ENCODE measurements around the gene CTXND2.
"Not testable (repeated sequence)": the region's sequence is repeated elsewhere in the genome, so short reads cannot be mapped to it uniquely, and the experiment has no call there.

Gene CTXND2

GRCh38 chr1:150905301-150905700 lies 18.4 kb downstream of the CTXND2 start:
- Mint-ChIP-seq H3K9me3 (peaks cover 3 to 5% of the 10 kb centered on the region in 2 donors), H3K36me3 (peaks cover 0 to 3% of the 10 kb centered on the region in 2 donors), H3K27me3 (no peaks in the 10 kb centered on the region), H3K4me3 (no peak overlapping the region), H3K4me1 (peaks cover 8 to 16% of the 10 kb centered on the region in 2 donors), H3K27ac (no peak overlapping the region)
- no peak for ATAC-seq (replicated peaks)
- DNase-seq: no peak

GRCh38 chr1:150906329-150906728 lies 19.4 kb downstream of the CTXND2 start:
- ATAC-seq (replicated peaks): no peak
- Mint-ChIP-seq H3K27ac (no peak overlapping the region), H3K9me3 (peaks cover 3 to 5% of the 10 kb centered on the region in 2 donors), H3K36me3 (peaks cover 0 to 3% of the 10 kb centered on the region in 2 donors), H3K4me3 (no peak overlapping the region), H3K27me3 (no peaks in the 10 kb centered on the region), H3K4me1 (peaks cover 8 to 16% of the 10 kb centered on the region in 2 donors)
- DNase-seq: no peak

GRCh38 chr1:150906813-150907212 lies 19.9 kb downstream of the CTXND2 start:
- peaks cover 3 to 5% of the 10 kb centered on the region in 2 donors for H3K9me3 Mint-ChIP-seq
- H3K27ac Mint-ChIP-seq: no peak overlapping the region
- no peak overlapping the region for H3K4me3 Mint-ChIP-seq
- ATAC-seq (replicated peaks) (no peak), DNase-seq (no peak)
- no peaks in the 10 kb centered on the region for H3K27me3 Mint-ChIP-seq
- peaks cover 0 to 3% of the 10 kb centered on the region in 2 donors for H3K36me3 Mint-ChIP-seq
- peaks cover 8 to 16% of the 10 kb centered on the region in 2 donors for H3K4me1 Mint-ChIP-seq

GRCh38 chr1:150909585-150910180 lies 22.7 kb downstream of the CTXND2 start:
- ATAC-seq (replicated peaks) (peak; percentile 34 to 39), DNase-seq (no peak)
- Mint-ChIP-seq H3K36me3 (peaks cover 0 to 3% of the 10 kb centered on the region in 2 donors), H3K9me3 (peaks cover 3 to 5% of the 10 kb centered on the region in 2 donors), H3K4me3 (no peak overlapping the region), H3K27ac (no peak overlapping the region), H3K27me3 (no peaks in the 10 kb centered on the region), H3K4me1 (peaks cover 8 to 16% of the 10 kb centered on the region in 2 donors)

- no peak overlapping the region for H3K4me3 Mint-ChIP-seq
- H3K36me3 Mint-ChIP-seq: peaks cover 0 to 3% of the 10 kb centered on the region in 2 donors
- H3K4me1 Mint-ChIP-seq: peaks cover 4 to 6% of the 10 kb centered on the region in 2 donors
- no peaks in the 10 kb centered on the region for H3K27me3 Mint-ChIP-seq
- H3K9me3 Mint-ChIP-seq: peaks cover 3 to 5% of the 10 kb centered on the region in 2 donors
- H3K27ac Mint-ChIP-seq: no peak overlapping the region
- DNase-seq (no peak), ATAC-seq (replicated peaks) (no peak)
These were observed 25.7 kb downstream of the CTXND2 start for GRCh38 chr1:150912623-150913022.

GRCh38 chr1:150917387-150917786 lies 30.5 kb downstream of the CTXND2 start:
- no peaks in the 10 kb centered on the region for H3K36me3 Mint-ChIP-seq
- DNase-seq (no peak), ATAC-seq (replicated peaks) (no peak)
- H3K27me3 Mint-ChIP-seq: no peaks in the 10 kb centered on the region
- no peak overlapping the region for H3K4me3 Mint-ChIP-seq
- H3K27ac Mint-ChIP-seq: no peak overlapping the region
- H3K4me1 Mint-ChIP-seq: peaks cover 5% of the 10 kb centered on the region in 2 donors
- H3K9me3 Mint-ChIP-seq: no peaks in the 10 kb centered on the region

GRCh38 chr1:150922519-150922975 lies 35.6 kb downstream of the CTXND2 start:
- peak overlapping the region; percentile 47 for H3K27ac Mint-ChIP-seq
- DNase-seq (peak; percentile 79), ATAC-seq (replicated peaks) (peak; percentile 82 to 88)
- H3K9me3 Mint-ChIP-seq: no peaks in the 10 kb centered on the region
- H3K36me3 Mint-ChIP-seq: peaks cover 3 to 7% of the 10 kb centered on the region in 2 donors
- peaks cover 12 to 23% of the 10 kb centered on the region in 2 donors for H3K4me1 Mint-ChIP-seq
- H3K4me3 Mint-ChIP-seq: no peak overlapping the region
- no peaks in the 10 kb centered on the region for H3K27me3 Mint-ChIP-seq

- DNase-seq: no peak
- no peaks in the 10 kb centered on the region for H3K9me3 Mint-ChIP-seq
- H3K4me1 Mint-ChIP-seq: peaks cover 16 to 26% of the 10 kb centered on the region in 2 donors
- H3K27me3 Mint-ChIP-seq: no peaks in the 10 kb centered on the region
- H3K27ac Mint-ChIP-seq: peak overlapping the region; percentile 99
- peaks cover 11 to 29% of the 10 kb centered on the region in 2 donors for H3K36me3 Mint-ChIP-seq
- no peak for ATAC-seq (replicated peaks)
- peak overlapping the region; percentile 91 to 96 for H3K4me3 Mint-ChIP-seq
These were observed 38.1 kb downstream of the CTXND2 start for GRCh38 chr1:150925080-150925479.

- Mint-ChIP-seq H3K36me3 (peaks cover 19 to 37% of the 10 kb centered on the region in 2 donors), H3K27me3 (no peaks in the 10 kb centered on the region), H3K9me3 (no peaks in the 10 kb centered on the region), H3K4me1 (peaks cover 16 to 26% of the 10 kb centered on the region in 2 donors), H3K4me3 (peak within 1 kb of the TSS; percentile 91 to 96), H3K27ac (peak within 1 kb of the TSS; percentile 99)
- ATAC-seq (replicated peaks): peak; percentile 89 to 93
- DNase-seq: peak; percentile 96
These were observed 39.3 kb downstream of the CTXND2 start, which contains the start of gene SETDB1 for GRCh38 chr1:150926097-150926741. Gene SETDB1, plus strand, starts transcription at chr1:150926363. Its CDS starts 1,352 bp downstream, at chr1:150927715.

- ATAC-seq (replicated peaks): no peak
- no peak for DNase-seq
- Mint-ChIP-seq H3K36me3 (peaks cover 28 to 51% of the 10 kb centered on the region in 2 donors), H3K27me3 (no peaks in the 10 kb centered on the region), H3K9me3 (no peaks in the 10 kb centered on the region), H3K27ac (no peak overlapping the region), H3K4me1 (peaks cover 10 to 19% of the 10 kb centered on the region in 2 donors), H3K4me3 (peak overlapping the region; percentile 91 to 96)
These were observed 40.7 kb downstream of the CTXND2 start for GRCh38 chr1:150927624-150928023.

- no peak for DNase-seq
- Mint-ChIP-seq H3K4me3 (no peak overlapping the region), H3K4me1 (peaks cover 11 to 13% of the 10 kb centered on the region in 2 donors), H3K27me3 (no peaks in the 10 kb centered on the region), H3K27ac (no peak overlapping the region), H3K36me3 (peaks cover 33 to 56% of the 10 kb centered on the region in 2 donors), H3K9me3 (no peaks in the 10 kb centered on the region)
- ATAC-seq (replicated peaks): no peak
These were observed 41.4 kb downstream of the CTXND2 start for GRCh38 chr1:150928286-150928685.

- not testable (repeated sequence) for H3K27ac Mint-ChIP-seq; DNase-seq; H3K9me3 Mint-ChIP-seq; H3K4me3 Mint-ChIP-seq; H3K27me3 Mint-ChIP-seq; ATAC-seq (replicated peaks)
- peaks cover 33 to 56% of the 10 kb centered on the region in 2 donors for H3K36me3 Mint-ChIP-seq
- peaks cover 11 to 13% of the 10 kb centered on the region in 2 donors for H3K4me1 Mint-ChIP-seq
These were observed 41.8 kb downstream of the CTXND2 start for GRCh38 chr1:150928775-150929174.

- H3K4me1 Mint-ChIP-seq: peaks cover 18 to 19% of the 10 kb centered on the region in 2 donors
- no peak overlapping the region for H3K4me3 Mint-ChIP-seq
- no peak for DNase-seq
- no peak for ATAC-seq (replicated peaks)
- H3K27me3 Mint-ChIP-seq: no peaks in the 10 kb centered on the region
- peaks cover 45 to 73% of the 10 kb centered on the region in 2 donors for H3K36me3 Mint-ChIP-seq
- no peak overlapping the region for H3K27ac Mint-ChIP-seq
- no peaks in the 10 kb centered on the region for H3K9me3 Mint-ChIP-seq
These were observed 44.8 kb downstream of the CTXND2 start for GRCh38 chr1:150931773-150932172.

- H3K27me3 Mint-ChIP-seq: no peaks in the 10 kb centered on the region
- ATAC-seq (replicated peaks) (no peak), DNase-seq (no peak)
- no peaks in the 10 kb centered on the region for H3K4me1 Mint-ChIP-seq
- peaks cover 37 to 48% of the 10 kb centered on the region in 2 donors for H3K36me3 Mint-ChIP-seq
- H3K9me3 Mint-ChIP-seq: no peaks in the 10 kb centered on the region
- H3K4me3 Mint-ChIP-seq: no peak overlapping the region
- H3K27ac Mint-ChIP-seq: no peak overlapping the region
These were observed 57.9 kb downstream of the CTXND2 start for GRCh38 chr1:150944856-150945255.

GRCh38 chr1:150954708-150955107 lies 67.8 kb downstream of the CTXND2 start:
- H3K4me1 Mint-ChIP-seq: no peaks in the 10 kb centered on the region
- DNase-seq (no peak), ATAC-seq (replicated peaks) (no peak)
- H3K9me3 Mint-ChIP-seq: no peaks in the 10 kb centered on the region
- H3K27ac Mint-ChIP-seq: peak overlapping the region; percentile 1
- H3K4me3 Mint-ChIP-seq: no peak overlapping the region
- peaks cover 41 to 63% of the 10 kb centered on the region in 2 donors for H3K36me3 Mint-ChIP-seq
- H3K27me3 Mint-ChIP-seq: no peaks in the 10 kb centered on the region

All from stimulated activated naive B cell treated with anti-CD40 and anti-IgM and Interleukin-4, amounts not matched to agents 10 μg/mL and 1 μg/mL and 100 μg/mL, for 72 hours (primary cell).